ENCODE data around the gene DDX51.

DNA sequence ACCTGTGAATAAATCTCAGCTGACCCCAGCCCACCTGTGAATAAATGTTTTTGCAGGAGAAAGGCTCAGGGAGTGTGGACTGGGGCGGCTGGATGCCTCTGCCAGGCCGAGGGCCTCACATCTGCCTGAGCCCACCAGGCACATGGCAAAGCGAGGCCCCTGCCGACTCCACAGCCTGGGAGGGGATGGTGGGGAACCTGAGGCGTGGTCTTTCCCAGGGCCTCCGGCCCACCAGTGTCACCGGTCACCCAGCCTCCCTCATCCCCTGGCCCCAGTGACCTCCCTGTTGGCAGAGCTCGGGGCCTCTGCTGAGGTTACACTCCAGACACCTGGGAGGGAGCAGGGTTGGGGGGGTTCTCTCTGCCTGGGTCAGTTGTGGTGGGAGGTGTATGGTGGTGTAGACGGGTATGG, 8.3 kb upstream of the DDX51 start:
- no peak for TF ChIP-seq GABPA (IDR thresholded peaks at IDR 0.05; ENCODE audit: low read depth, low read length)
- TF ChIP-seq GABPA (CRISPR knock-in tag; IDR thresholded peaks at IDR 0.05; ENCODE audit: low read depth): no peak
- TF ChIP-seq ZNF672 (CRISPR knock-in tag; IDR thresholded peaks at IDR 0.05): no peak
- TF ChIP-seq, protein P1, sequence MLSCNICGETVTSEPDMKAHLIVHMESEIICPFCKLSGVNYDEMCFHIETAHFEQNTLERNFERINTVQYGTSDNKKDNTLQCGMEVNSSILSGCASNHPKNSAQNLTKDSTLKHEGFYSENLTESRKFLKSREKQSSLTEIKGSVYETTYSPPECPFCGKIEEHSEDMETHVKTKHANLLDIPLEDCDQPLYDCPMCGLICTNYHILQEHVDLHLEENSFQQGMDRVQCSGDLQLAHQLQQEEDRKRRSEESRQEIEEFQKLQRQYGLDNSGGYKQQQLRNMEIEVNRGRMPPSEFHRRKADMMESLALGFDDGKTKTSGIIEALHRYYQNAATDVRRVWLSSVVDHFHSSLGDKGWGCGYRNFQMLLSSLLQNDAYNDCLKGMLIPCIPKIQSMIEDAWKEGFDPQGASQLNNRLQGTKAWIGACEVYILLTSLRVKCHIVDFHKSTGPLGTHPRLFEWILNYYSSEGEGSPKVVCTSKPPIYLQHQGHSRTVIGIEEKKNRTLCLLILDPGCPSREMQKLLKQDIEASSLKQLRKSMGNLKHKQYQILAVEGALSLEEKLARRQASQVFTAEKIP (CRISPR knock-in tag; IDR thresholded peaks at IDR 0.05; ENCODE audit: borderline replicate concordance): no peak
- no peak for TF ChIP-seq TAF1 (CRISPR knock-in tag; IDR thresholded peaks at IDR 0.05)
- no peak for TF ChIP-seq EZH2 (conservative IDR thresholded peaks at IDR 0.05; ENCODE audit: low read depth, low read length)
- TF ChIP-seq SIX4 (CRISPR knock-in tag; IDR thresholded peaks at IDR 0.05): no peak
- no peak for TF ChIP-seq MAX (IDR thresholded peaks at IDR 0.05)
- no peak for TF ChIP-seq ZSCAN30 (CRISPR knock-in tag; IDR thresholded peaks at IDR 0.05)
- no peak for TF ChIP-seq ZNF747 (CRISPR knock-in tag; IDR thresholded peaks at IDR 0.05; ENCODE audit: borderline replicate concordance)
- TF ChIP-seq ZKSCAN1 (IDR thresholded peaks at IDR 0.05; ENCODE audit: low read length): no peak
- TF ChIP-seq POLR2AphosphoS5 (IDR thresholded peaks at IDR 0.05; ENCODE audit: low read depth, low read length): no peak
